GM18520 (cell line): Measurements from ENCODE around the gene IRAK2.
A peak's percentile ranks its signal among the peaks of the same experiment; 100 is the strongest.

Experiments
- ATAC-seq: cut with Tn5 transposase; IDR thresholded peaks from one replicate; pipeline ENCODE4 v1.9.1; 2021; ENCODE audit not compliant: unreplicated experiment

Gene IRAK2

GRCh38 chr3:10279384-10280176 lies 114.9 kb downstream of the IRAK2 start:
- ATAC-seq, result no peak

DNA sequence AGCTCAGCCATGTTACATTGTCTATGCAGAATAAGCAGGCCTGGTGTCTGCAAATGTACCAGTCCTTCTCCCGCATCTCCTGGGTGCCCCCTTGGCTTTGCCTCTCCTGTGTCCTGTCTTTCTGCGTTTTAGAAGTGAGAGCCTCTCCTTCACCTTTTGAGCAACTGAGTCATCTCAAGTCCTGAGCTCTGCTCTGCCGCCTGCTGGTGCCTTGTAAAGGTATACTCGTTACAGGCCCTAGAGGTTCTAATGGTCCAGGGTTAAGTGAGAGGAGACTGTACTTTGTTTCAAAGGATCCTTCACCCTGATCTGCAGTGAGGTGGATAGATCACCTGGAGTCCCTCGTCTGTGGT lies 115.4 kb downstream of the IRAK2 start:
- ATAC-seq, result no peak

GRCh38 chr3:10280571-10280970 lies 115.9 kb downstream of the IRAK2 start:
- no peak for ATAC-seq

DNA sequence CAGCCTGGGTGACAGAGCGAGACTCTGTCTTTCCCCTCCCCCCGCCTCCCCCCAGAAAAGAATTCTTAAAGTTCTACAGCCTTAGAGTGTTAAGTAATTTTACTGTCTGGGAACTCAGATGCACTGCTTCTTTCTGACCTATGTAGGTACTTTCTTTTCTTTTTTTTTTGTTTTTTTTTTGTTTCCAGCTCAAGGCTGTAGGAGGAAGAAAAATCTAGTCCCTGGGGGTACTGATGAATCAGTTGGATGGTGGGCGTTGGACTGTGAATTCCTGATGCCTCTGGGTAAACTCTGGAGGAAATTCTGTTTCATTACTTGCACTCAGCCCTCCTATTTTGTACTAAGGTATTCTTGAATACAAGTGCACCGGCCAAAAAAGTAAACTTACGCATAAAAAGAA lies 117.2 kb downstream of the IRAK2 start:
- ATAC-seq, result no peak

DNA sequence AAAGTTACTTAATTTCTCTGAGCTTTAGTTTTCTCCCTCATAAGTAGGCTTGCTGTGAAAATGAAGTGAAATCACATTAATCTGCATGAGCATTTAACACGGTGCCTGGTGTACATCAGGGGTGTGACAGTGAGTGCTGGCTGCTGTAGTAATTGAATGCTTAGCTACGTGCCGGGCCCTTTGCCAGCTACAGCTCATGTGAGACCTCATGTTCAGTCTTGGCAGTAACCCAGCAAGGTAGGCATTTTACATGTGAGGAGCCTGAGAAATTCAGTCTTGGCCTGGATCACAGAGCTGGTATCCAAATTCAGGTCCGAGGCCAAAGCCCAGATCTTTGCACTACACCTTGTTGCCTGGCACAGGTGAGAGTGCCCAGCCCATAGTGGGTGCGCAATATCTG lies 118.9 kb downstream of the IRAK2 start:
- ATAC-seq, result no peak

DNA sequence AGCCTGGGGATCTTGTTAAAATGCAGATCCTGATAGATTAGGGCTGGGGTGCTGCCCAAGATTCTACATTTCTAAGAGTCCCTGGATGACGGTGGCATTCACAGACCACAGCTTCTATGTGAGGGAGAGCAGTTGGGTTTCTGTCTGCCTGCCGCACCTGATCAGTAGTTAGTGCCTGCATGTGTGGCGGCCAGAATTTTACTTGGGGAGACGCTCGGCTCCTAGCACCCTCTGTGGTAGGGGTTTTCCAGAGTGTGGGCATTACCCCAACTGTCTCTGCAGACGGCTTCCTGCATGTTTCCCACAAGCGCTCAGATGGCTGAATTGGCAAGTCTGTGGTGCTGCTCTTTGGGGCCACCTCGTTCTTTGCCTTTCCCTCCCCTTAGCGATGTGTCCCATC lies 119.8 kb downstream of the IRAK2 start:
- no peak for ATAC-seq

DNA sequence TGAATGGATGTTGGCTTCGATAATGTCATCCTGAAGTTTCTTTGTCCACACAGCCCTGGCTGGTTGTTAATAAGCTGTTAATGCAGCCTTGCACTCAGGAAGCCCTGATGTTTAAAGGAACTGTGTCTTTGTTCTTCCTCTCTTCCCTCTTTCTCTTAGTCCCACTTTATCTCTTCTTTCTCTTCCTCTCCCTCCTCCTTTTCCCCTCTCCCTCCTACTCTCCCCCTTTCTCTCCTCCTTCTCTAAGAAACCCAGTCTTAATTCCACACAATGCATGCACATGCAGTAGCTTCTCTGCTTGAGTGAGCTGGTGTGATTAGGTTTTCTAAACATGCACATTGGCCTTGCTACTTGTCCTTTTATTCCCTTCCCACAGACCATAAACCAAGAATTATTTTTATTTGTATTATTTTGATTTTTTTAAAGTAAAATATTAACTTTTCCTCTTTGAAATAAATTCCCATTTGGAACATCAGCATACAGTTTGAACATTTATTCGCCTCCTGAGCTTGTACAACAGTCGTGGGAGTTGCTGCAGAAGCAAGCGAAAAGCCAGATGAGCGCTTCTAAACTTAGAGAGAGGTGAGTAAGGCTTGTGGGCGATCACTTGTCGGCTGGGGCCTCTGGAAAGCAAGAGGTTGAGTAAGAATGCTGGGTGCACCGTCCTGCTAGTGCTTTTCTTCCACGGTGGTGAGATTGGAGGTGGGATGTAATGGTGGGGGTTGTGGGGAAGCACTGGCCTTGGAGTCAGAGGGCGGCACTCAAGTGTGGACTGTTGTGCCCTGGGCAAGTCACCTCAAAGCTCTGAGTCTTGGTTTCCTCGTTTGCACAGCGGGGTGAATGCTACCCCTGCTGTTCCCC lies 120.8 kb downstream of the IRAK2 start:
- ATAC-seq, result no peak

GRCh38 chr3:10286133-10286524 lies 121.4 kb downstream of the IRAK2 start:
- no peak for ATAC-seq

DNA sequence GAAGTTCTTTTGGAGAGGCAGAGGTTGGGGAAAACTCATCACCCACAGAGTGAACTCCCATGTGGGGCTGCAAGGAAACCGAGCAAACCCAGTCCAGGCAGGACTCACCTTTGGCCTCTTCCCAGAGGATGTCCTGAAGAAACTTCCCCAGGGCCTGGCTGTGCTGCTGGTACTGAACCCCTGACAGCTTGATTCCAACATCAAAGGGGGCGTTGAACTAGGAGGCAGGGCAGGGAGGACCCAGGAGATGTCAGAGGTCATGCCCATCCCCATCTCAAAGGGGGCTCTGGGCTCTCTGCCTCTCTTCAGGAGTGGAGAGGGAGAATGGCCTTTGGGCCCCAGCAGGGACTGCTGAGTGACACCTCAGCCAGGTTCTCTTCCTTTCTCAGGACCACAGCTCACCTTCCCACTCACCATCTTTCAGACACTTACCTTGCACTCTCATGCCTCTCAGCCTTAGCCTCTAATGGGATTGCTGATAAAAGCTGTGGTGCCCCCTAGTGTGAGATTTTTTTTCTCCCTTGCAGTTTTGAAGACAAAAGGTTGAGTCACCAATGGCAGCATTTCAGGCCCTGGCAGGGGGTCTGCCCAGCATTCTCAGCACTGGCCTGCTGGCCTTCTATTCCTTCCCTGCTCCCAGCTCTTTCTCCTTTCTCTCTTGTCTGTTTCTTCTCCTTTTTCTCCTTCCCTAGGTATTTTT lies 122.0 kb downstream of the IRAK2 start:
- no peak for ATAC-seq

- ATAC-seq, result no peak
Observed at GRCh38 chr3:10287936-10288574, 123.3 kb downstream of the IRAK2 start.

GRCh38 chr3:10288575-10288960 lies 123.8 kb downstream of the IRAK2 start:
- ATAC-seq, result no peak

- ATAC-seq, result no peak
Observed at GRCh38 chr3:10289077-10289476, 124.4 kb downstream of the IRAK2 start.

- no peak for ATAC-seq
Observed at GRCh38 chr3:10289787-10290355, 125.2 kb downstream of the IRAK2 start.

GRCh38 chr3:10290481-10291176 lies 125.9 kb downstream of the IRAK2 start:
- ATAC-seq, result no peak

DNA sequence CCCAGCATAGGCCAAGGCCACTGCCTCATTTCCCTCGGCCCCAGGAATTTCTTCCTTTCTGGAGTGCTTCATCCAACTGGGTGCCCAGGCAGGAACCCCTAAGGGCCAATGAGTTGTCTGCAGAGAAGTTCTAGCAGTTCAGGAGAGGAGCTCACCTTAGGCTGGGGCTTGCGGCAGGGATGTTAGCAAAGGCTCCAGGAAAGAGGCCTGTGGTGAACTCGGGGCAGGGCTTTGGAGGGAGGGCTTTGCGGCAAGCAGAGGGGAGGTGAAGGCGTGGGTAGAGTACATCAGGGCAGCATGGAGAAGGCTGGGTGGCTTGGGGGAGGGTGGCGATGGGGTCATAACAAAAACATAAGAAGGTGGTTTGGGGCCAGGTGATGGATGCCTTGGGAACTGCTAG lies 126.9 kb downstream of the IRAK2 start:
- no peak for ATAC-seq

DNA sequence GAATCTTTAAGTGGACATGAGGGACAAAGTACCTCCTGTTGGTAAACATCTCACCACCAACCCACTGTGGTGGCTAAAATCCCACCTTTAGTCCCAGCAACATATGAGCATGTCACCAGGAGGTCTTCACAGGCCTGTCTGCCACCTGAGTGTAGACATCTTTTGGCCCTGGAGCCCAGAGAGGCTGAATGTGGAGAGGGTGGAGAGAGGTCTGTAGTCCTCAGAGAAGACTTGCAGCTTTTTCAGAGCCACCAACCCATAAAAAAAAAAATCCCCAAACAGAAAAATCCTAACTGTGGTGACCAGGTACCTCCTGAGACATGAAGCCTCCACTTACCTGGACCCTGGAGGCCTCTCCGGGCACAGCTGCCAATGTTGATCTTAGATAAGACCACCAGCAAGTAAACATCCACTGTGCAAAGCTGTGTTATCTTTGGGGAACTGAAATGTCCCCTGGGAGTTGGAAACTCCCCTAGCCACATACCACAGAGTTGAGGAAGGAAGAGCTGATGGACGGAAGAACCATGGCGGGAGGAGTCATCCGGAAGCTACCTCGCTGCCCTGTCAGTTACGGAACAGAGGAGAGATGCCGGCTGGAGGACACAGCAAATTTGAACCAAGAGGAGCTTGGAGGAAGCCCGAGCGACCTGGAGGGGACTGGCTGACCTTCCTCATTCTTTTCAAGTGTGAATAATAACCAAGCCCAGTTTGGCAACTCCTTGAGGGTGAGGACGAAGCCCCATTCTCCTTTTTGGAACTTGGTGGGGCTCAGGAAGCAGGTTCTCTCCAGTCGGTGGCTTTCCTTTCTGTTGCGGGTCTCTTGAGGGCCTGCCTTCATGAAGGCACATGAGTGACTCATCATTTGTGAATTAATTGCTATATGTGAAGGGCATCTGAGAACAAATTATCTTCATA lies 128.0 kb downstream of the IRAK2 start, which contains the start of gene GHRL:
TSS of gene GHRL (minus strand) at position 443 of the 915 bp plus-strand sequence. CDS start 2,767 bp downstream, outside the sequence.
- peak; percentile 74 for ATAC-seq
